CD4-positive, alpha-beta T cell treated with Interleukin-1 beta for 1 hour (primary cell): Measurements from ENCODE around the gene OPCML.

Experiments
- DNase-seq, 2 donors: peaks; one replicate each; pipeline ENCODE4 v3.0.0-alpha.2; 2020 to 2022

Gene OPCML

GRCh38 chr11:133058501-133058900 is 473.8 kb downstream of the OPCML start:
- no peak for DNase-seq

- no peak for DNase-seq
These were observed 479.1 kb downstream of the OPCML start for GRCh38 chr11:133053124-133053776.

GRCh38 chr11:133052537-133052936 is 479.8 kb downstream of the OPCML start:
- DNase-seq: no peak

DNA sequence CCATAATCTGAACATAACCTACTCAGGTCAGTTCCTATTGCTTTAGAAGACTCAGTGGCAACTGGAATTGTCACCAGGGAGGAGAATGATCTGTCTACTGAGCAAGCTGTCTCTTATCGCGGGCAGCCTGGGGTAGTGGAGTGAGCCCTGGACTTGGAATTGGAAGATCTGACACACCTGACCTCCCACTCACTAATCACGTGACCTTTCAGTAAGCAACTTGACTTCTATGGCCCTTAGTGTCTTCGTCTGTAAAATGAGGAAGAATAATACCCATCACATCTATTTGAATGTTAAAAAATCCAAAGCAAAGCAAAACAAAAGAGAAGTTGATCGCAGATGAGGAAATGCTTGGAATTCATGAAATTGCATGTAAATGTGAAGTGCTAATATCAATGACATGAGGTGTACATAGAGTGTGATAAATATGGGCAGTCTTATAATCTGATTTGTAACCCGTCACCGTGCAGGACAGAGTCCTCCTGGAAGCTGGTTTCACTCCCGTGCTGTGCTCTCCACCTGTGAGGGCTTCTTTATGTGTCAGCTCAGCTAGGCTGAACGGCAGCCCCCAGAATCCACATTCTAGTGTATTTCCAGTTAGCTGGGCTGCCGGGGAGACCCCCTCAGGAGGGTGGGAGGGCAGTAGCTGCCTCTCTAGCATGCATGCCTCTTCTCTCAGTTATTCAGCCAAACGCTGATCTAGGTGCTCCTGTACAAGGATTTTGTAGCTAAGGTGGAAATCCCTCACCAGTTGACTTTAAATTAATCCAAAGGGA is 482.9 kb downstream of the OPCML start:
- no peak for DNase-seq

DNA sequence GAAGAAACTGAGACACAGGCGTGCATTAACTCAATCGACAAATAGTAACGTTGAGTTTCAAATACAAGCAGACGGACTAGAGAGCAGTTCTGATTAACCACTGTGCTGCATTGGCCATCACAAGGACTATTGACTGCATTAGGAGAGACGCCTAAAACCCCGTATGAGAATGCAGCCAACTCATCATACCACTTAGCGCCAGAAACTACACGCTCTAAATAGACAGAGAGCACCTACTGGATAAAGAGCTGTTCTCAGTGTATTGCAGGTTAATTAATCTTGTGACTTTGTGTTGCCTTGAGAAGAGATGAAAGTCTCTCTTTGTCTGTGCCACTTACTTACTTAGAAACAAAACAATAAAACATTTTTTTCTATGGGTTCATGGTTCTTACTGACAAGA is 484.0 kb downstream of the OPCML start:
- DNase-seq: no peak

DNA sequence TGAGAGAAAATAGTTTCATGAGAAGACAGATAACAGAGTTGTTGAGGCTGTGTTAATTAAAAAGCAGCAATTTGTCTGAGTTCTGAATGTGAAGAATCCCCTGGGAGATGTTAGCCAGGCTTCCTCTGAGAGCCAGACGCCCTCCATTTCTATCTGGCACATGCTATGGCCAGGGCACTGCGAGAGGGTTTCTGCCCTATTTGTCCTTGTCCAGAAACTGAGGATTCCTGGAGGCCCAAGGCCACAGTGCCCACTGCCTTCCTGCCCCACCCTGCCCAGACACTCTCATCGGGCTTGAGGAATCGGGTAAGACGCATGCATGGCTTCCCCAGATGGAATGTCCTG is 484.6 kb downstream of the OPCML start:
- DNase-seq: no peak

- DNase-seq: no peak
These were observed 485.1 kb downstream of the OPCML start for GRCh38 chr11:133047036-133047770.

DNA sequence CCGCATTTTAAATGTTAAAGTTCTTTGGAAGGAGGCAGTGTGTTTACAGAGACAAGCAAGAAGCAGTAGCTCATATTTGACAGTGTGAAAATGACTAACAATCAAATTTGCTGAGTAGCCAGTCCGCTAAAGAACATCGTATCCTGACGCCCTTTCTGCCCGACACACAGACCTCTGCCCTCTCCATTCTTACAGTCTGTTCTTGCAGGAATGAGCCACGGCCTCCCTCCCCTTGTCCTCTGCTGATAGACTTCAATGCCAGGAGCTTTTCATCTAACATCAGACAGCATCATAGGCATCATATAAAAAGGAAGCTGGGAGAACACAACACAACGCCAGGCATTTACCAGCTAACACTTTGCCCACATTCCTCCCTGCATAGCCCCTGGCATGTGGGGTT is 486.0 kb downstream of the OPCML start:
- no peak for DNase-seq

DNA sequence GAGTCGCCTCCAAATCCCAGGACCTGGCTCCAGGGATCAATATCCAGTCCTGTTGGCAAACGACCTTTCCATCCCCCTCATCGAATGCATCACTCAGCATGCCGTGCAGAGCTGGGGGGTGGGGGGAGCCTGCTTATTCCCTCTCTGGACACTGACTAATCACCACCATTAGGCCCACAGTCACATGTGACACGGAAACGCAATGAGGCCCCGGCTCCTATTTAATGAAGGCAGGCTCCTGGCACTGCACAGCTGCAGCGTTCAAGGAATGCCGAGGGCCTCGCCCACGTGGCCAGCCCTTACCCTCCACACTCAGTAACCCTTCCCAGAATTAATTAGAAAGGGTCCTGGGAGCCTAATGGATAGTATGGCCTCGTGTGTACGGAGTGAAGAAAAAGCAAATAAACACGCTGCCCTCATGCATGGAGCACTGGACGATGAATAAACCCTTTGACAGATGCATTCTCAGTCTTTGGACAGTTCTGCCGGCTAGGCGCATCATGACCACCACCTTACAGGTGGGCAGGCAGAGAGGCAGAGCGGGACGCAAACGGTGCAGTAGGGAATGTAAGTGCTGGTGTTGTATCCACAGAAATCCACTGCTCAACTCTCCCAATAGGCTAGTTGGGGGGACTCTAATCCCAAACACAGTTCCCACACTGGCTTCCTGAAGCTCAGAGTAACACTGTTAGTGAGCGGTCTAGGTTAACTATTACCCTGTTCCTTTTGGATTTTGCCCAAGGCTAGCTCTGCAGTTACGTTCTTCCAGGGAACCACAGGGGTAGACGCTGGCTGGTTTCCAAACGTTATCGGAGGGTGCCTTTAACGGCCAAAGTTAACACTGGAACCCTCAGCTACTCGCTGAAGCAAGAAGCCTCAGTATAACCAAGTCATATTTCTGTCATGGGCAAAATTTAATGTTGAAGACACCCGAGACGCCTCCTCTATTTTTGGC is 490.1 kb downstream of the OPCML start:
- no peak for DNase-seq

- no peak for DNase-seq
These were observed 491.1 kb downstream of the OPCML start for GRCh38 chr11:133041181-133041580.

DNA sequence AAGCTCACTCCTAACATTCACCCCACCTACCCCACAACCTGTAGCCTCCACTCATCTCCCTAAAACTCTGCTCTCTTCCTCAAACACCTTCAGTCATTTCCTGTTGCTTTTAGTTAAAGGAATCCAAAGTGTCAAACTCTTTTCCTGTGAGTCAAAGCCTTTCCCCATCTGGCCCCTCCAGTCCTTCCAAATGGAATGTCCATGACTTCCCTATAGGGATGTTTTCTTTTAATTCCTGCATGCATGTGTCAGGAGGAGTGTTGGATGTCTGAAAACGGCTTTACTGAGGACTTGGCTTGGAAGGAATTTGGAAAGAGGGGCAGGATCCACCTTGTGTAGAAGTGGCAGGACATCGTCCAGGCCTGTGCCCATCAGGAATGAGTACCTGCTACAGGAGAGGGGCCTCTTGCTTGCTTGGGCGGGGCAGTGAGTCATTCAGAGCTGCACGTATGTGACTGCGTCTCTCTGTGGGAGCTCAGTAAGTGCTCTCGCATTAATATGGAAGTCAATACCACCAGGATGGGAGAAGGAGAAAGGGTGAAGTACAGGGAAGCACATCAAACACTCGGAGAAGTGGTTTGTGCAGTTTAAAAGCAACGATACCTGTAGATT is 491.9 kb downstream of the OPCML start:
- DNase-seq: no peak

- no peak for DNase-seq
These were observed 493.5 kb downstream of the OPCML start for GRCh38 chr11:133038850-133039249.

DNA sequence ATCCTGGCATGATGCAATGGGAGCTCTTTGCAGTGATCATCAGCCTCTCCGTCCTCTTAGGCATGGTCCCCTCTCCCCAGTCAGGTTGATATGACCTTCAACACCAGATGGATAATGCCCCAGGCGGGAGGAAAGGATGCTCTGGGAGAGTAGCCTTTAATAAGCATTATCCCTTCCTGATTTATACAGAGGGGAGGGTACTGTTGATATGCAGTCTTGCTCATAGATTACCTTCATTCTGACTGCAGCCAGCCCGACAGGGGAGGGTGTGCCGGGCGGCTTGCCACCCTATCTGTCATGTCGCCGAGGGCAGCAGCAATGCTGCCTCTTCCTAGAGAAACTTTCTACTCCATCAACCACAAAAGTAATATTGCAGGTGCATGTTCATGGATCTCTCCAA is 497.4 kb downstream of the OPCML start:
- no peak for DNase-seq

GRCh38 chr11:133029107-133029506 is 503.2 kb downstream of the OPCML start:
- DNase-seq: no peak

DNA sequence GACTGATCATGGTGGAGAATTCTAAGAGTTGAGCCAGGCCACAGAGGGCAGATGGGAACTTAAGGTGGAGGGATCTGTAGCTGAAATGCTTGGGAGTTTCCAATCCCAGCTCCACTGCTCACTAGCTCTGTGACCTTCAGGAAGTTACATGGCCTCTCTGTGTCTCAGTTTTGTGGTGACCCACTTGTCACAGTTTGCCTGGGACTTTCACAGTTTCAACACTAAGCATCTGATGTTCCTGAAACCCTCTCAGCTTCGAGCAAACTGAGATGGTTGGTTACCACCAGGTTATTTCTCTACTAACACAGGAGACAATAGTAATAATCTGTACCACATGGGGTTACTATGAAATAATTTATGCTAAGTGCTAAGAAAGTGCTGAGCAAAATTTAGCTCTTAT is 505.3 kb downstream of the OPCML start:
- no peak for DNase-seq

GRCh38 chr11:133024301-133024700 is 508.0 kb downstream of the OPCML start:
- no peak for DNase-seq

GRCh38 chr11:133023232-133023631 is 509.1 kb downstream of the OPCML start:
- DNase-seq: no peak

DNA sequence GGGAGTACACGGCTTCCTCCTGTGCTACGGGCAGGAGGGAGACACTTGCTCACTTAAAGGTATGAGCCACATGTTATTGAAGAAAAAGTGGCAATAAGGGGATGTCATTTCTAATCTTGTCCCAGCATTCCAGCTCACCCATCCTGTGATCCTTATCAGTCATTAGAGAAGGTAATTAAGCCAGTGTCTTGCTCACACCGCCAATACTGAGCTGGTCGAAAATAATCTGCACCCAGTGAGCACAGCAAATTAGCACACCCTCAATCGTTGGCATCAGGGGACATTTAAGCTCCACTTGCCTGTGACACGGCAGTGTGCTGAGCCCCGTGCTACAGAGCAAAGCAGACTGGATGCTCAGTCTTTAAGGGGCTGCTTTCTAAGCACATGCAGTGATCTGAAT is 510.7 kb downstream of the OPCML start:
- DNase-seq: no peak

- no peak for DNase-seq
These were observed 512.0 kb downstream of the OPCML start for GRCh38 chr11:133020372-133020714.

GRCh38 chr11:133019545-133020371 is 512.5 kb downstream of the OPCML start:
- DNase-seq: no peak

DNA sequence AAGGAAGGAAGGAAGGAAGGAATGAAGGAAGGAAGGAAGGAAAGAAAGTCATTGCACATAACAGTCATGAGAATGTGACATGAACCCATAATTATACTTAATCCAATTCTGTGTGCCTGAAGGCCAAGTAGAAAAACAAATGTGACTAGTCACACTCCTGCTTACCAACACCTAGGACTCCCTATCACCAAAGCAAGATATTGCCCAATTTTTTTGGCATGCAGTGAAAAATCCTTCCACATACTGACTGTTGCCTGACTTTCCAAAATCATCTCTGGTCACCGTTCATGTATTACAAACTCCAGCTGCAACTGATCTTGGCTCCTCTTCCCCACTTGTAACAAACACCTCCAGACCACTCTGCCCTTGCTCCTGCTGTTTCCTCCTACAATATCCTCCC is 516.8 kb downstream of the OPCML start:
- no peak for DNase-seq

- no peak for DNase-seq
These were observed 518.0 kb downstream of the OPCML start for GRCh38 chr11:133014337-133014736.
